SU-DHL-6 (cell line): ENCODE data around the gene PGGHG.

Experiments
- H2AFZ ChIP-seq: fragments of 200-600 bp; sonication (generic); 2 replicates; pipeline ENCODE4 v1.6.1; 2014; ENCODE audit warnings: low read depth, mild to moderate bottlenecking, moderate library complexity, mixed read lengths, antibody characterized with exemption, low read length; ENCODE audit not compliant: severe bottlenecking
- H3F3A ChIP-seq: fragments of 200-600 bp; shearing (Covaris generic); 2 replicates; pipeline ENCODE4 v1.6.0; 2016; ENCODE audit warnings: antibody characterized with exemption, mild to moderate bottlenecking; ENCODE audit not compliant: insufficient read depth
- H3K27ac ChIP-seq: fragments of 200-600 bp; sonication (generic); 2 replicates; pipeline ENCODE4 v1.5.1; 2016; ENCODE audit warnings: low read depth, mild to moderate bottlenecking, low read length, moderate library complexity, mixed read lengths
- H3K27me3 ChIP-seq: fragments of 200-600 bp; sonication (generic), shearing (Covaris generic); 2 replicates; pipeline ENCODE4 v1.6.0; 2014; ENCODE audit warnings: mild to moderate bottlenecking, low read length
- H3K36me3 ChIP-seq: fragments of 200-600 bp; sonication (generic); 2 replicates; pipeline ENCODE4 v1.6.1; 2014; ENCODE audit warnings: mild to moderate bottlenecking, low read length, mixed read lengths
- H3K4me2 ChIP-seq: fragments of 300-600, 200-600 bp; shearing (Covaris generic), sonication (generic); 2 replicates; pipeline ENCODE4 v1.6.0; 2014; ENCODE audit warnings: low read length, low read depth, mild to moderate bottlenecking; ENCODE audit not compliant: poor library complexity, severe bottlenecking
- H3K4me3 ChIP-seq: fragments of 200-600 bp; sonication (generic); 2 replicates; pipeline ENCODE4 v1.5.1; 2014; ENCODE audit warnings: antibody characterized with exemption, low read length, mild to moderate bottlenecking, mixed read lengths; ENCODE audit not compliant: insufficient read depth, poor library complexity, severe bottlenecking
- H3K79me2 ChIP-seq: fragments of 200-600 bp; sonication (generic); 2 replicates; pipeline ENCODE4 v1.6.1; 2014; ENCODE audit warnings: mild to moderate bottlenecking, low read length, moderate library complexity; ENCODE audit not compliant: insufficient read depth
- H3K9ac ChIP-seq: fragments of 200-600 bp; sonication (generic); 2 replicates; pipeline ENCODE4 v1.7.0; 2014; ENCODE audit warnings: mild to moderate bottlenecking, low read length
- H3K9me2 ChIP-seq: fragments of 200-600 bp; sonication (generic); replicated peaks from 2 replicates; pipeline ENCODE4 v1.6.1; 2014; ENCODE audit warnings: low read length; ENCODE audit not compliant: insufficient read depth
- H3K9me3 ChIP-seq: fragments of 200-600 bp; sonication (generic); 2 replicates; pipeline ENCODE4 v1.6.1; 2014; ENCODE audit warnings: low read length, mixed read lengths; ENCODE audit not compliant: insufficient read depth
- H4K20me1 ChIP-seq: fragments of 200-600 bp; sonication (generic); 2 replicates; pipeline ENCODE4 v1.6.1; 2014; ENCODE audit warnings: low read depth, mild to moderate bottlenecking, antibody characterized with exemption, low read length, moderate library complexity, mixed read lengths
- CTCF ChIP-seq: fragments of 200-600 bp; sonication (generic); IDR thresholded peaks from one replicate; pipeline ENCODE4 v1.5.1; 2017; ENCODE audit warnings: antibody characterized with exemption, mild to moderate bottlenecking, low read length, moderate library complexity; ENCODE audit not compliant: insufficient read depth, poor library complexity, severe bottlenecking
- EZH2phosphoT487 ChIP-seq: fragments of 200-600 bp; sonication (generic), shearing (Covaris generic); conservative IDR thresholded peaks from 2 replicates; pipeline ENCODE4 v1.6.1; 2018; ENCODE audit warnings: mild to moderate bottlenecking, antibody characterized with exemption, low read length, moderate library complexity, mixed read lengths

Gene PGGHG

DNA sequence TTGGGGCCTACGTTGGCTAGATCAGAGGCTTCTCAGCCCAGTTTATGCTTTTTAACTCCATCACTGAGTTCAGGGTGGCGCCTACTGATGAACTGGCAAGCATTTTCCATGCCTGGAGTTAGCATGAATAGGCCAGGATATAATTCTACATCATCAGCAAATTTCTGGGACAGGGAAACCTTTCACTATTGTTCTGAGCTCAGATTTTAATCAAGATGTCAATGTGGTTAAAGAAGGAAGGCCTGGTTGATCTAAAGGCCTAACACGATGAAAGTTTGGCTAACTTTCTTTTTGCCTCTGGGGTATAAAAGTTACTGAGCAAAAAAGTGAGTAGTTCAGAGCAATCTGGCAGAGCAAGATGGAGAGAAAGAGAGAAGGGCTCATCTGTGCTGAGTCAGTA lies 53.4 kb downstream of the PGGHG start:
- no peak overlapping the region for H3K9ac ChIP-seq
- H3K27ac ChIP-seq, result 0 out of 2 replicates have a peak overlapping the region, but pooled peaks have one; percentile 16
- no peaks in the 10 kb centered on the region for H3K9me2 ChIP-seq
- no peak for TF ChIP-seq EZH2phosphoT487
- no peak for TF ChIP-seq CTCF
- H3K9me3 ChIP-seq, result no peaks in the 10 kb centered on the region
- H3K4me3 ChIP-seq, result no peak overlapping the region
- H3K36me3 ChIP-seq, result no peaks in the 10 kb centered on the region
- no peaks in the 10 kb centered on the region for H3K79me2 ChIP-seq
- no peak overlapping the region for H2AFZ ChIP-seq
- H4K20me1 ChIP-seq, result no peaks in the 10 kb centered on the region
- no peak overlapping the region for H3K4me2 ChIP-seq
- 0 out of 2 replicates have a peak, but pooled peaks cover 7% of the 10 kb centered on the region for H3F3A ChIP-seq
- no peaks in the 10 kb centered on the region for H3K27me3 ChIP-seq

DNA sequence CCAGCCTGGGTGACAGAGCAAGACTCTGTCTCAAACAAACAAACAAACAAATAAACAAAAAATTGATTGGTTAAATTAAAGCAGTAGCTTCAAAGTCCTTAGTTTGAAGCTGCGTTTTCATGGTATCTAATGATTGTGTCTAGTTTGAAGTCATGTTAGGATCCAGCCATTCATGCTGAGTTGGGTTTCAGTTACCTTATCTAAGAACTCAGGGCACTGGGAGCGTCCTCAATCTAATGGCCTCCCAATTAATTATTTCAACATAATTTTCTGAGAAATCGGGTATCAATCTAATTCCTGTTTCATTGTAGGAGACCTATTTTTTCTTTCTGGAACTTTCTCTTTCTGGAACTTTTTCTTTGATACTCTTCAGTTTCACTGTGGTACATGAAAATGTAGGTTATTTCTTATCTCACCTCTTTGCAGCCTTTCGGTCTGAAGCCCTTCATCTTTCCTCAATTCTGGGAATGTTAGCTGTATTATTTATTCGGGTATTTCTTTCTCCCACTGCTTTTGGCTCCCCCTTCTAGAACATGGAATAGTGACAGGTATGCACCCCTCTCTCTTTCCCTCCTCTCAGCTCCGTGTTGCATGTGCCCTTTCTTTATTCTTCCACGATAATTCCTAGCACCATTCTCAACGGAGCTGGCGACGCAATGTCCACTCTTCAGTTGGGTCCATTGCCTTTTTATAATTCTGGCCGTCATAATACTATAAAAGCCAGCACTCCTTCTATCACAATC lies 56.1 kb downstream of the PGGHG start:
- Histone ChIP-seq H3K27ac (no peak overlapping the region), H4K20me1 (no peaks in the 10 kb centered on the region), H2AFZ (no peak overlapping the region), H3K4me2 (no peak overlapping the region), H3K9me2 (no peaks in the 10 kb centered on the region), H3F3A (0 out of 2 replicates have a peak, but pooled peaks cover 7% of the 10 kb centered on the region), H3K27me3 (no peaks in the 10 kb centered on the region), H3K36me3 (no peaks in the 10 kb centered on the region), H3K9ac (no peak overlapping the region), H3K9me3 (no peaks in the 10 kb centered on the region), H3K4me3 (no peak overlapping the region), H3K79me2 (no peaks in the 10 kb centered on the region)
- TF ChIP-seq CTCF (no peak), EZH2phosphoT487 (no peak)
